ENCODE results near the gene SASH3.
"Not testable (repeated sequence)": the region's sequence is repeated elsewhere in the genome, so short reads cannot be mapped to it uniquely, and the experiment has no call there.

SASH3 gene

GRCh38 chrX:129779747-129780146 is at the start of gene SASH3:
SASH3 (plus strand) TSS chrX:129779949; CDS start chrX:129780098, 149 bp downstream.
- peak; percentile 33 to 37 for DNase-seq (ENCODE audit: low read depth in 1 of 2, low spot score in 1 of 2)

- DNase-seq (ENCODE audit: low read depth in 1 of 2, low spot score in 1 of 2) = no peak
Observed at GRCh38 chrX:129731228-129731627, 48.5 kb upstream of the SASH3 start.

DNA sequence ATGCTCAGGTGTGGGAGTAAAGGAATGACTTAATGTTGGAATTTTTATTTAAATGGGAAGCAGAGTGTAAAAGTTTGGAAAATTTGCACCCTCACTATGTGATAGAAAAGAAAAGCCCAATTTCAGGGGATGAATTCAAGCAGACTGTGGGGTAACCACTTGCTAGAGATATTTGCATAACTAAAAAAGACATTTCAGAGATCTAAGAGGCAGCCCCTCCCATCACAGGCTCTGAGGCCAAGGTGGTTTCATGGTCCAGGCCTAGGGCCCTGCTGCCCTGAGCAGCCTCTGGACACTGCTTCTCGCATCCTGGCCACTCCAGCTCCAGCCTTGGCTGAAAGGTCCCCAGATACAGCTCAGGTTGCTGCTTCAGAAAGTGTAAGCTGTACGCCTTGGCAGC is 46.9 kb upstream of the SASH3 start:
- DNase-seq (ENCODE audit: low read depth in 1 of 2, low spot score in 1 of 2) = no peak

DNA sequence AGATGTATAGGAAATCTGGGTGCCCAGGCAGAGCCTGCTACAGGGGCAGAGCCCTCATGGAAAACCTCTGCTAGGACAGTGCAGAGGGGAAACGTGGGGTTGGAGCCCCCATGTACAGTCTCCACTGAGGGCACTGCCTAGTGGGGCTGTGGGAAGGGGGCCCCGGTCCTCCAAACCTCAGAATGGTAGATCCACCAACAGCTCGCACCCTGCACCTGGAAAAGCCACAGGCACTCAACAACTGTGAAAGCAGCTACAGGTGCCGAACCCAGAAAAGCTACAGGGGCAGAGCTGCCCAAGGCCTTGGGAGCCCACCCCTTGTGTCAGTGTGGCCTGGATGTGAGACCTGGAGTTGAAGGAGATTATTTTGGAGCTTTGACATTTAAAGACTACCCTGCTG is 46.4 kb upstream of the SASH3 start:
- DNase-seq (ENCODE audit: low read depth in 1 of 2, low spot score in 1 of 2) = no peak

DNA sequence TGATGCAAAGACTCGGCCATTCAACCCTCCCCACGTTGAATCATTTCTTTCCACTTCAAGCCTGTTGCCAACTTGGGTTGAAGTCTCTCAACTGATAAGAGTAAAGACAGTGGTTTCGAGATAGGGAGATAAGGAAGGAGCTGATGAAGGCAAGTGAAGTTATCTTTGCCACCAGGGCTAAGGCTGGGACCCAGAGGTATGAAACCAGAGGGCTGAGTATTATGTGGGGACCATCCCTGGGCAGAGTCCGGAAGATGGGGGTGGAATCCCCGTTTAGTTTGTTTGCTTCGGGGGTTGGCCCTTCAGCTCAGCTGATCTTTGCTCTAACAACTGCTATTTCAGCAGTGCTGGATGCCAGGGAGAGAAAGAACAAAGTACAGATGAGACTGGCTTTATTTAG is 43.3 kb upstream of the SASH3 start:
- no peak for DNase-seq (ENCODE audit: low read depth in 1 of 2, low spot score in 1 of 2)

- DNase-seq (ENCODE audit: low read depth in 1 of 2, low spot score in 1 of 2) = no peak
Observed at GRCh38 chrX:129737916-129738315, 41.8 kb upstream of the SASH3 start.

DNA sequence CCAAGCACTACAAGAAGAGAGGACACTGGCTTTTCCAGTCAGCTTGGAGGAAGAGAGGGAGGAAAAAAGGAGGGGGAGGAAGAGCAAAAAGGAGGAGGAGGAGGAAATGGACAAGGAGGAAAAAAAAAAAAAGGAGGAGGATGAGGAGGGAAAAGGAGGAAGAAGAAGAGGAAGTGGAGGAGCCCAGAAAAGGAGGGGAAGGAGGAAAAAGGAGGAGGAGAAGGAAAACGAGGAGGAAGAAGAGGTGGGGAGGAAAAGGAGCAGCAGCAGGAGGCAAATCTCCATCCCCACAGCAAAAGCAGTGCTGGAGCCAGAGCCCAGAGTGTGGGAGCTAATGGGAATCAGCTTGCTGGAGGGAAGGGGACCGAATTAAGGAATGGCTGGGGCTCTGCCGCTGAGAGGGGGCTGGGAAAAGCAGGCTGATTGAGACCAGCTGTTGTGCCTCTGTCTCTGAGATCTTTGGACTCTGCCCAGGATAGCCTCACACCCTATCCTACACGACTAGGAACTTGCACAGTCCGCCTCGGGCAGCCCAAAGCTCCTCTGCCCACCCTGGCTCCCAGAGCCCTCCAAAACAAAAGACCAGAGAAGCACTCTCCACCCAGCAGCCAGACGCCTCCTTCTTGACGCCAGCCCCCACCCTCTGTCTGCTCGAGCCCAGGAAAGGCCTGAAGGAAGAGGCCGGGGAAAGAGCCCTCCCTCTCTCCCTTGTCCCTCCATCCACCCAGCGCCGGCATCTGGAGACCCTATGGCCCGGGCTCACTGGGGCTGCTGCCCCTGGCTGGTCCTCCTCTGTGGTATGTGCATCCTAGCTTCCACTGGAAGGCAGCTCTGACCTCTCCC is 41.1 kb upstream of the SASH3 start, which contains the start of gene XPNPEP2:
Gene XPNPEP2 (plus strand): TSS at position 514 of the 843 bp plus-strand sequence. CDS start 235 bp downstream, at position 749.
- DNase-seq (ENCODE audit: low read depth in 1 of 2, low spot score in 1 of 2) = no peak

DNA sequence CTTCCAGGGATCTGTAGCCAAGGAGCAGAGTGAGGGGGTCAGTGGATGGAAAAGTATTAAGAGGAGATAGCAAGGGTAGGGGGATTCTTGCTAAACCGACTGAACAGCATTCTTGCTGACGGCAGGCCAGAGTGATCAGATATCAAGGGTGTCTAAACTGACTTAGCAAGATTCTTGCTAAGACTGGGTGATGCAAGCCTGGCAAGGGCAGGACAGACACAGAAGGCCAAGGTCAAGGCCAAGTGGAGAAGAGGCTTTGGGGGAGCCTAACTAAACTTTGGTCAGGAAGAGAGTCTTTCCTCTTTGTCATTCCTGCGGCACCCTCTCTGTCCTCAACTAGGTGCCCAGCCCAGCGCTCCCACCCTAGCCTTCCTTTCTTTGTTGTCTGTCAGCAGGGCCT is 40.2 kb upstream of the SASH3 start:
- DNase-seq (ENCODE audit: low read depth in 1 of 2, low spot score in 1 of 2) = no peak

GRCh38 chrX:129741880-129742758 is 37.6 kb upstream of the SASH3 start:
- no peak for DNase-seq (ENCODE audit: low read depth in 1 of 2, low spot score in 1 of 2)

GRCh38 chrX:129742759-129743152 is 37.0 kb upstream of the SASH3 start:
- DNase-seq (ENCODE audit: low read depth in 1 of 2, low spot score in 1 of 2) = not testable (repeated sequence)

- DNase-seq (ENCODE audit: low read depth in 1 of 2, low spot score in 1 of 2) = no peak
Observed at GRCh38 chrX:129743821-129744220, 35.9 kb upstream of the SASH3 start.

GRCh38 chrX:129744861-129745321 is 34.9 kb upstream of the SASH3 start:
- no peak for DNase-seq (ENCODE audit: low read depth in 1 of 2, low spot score in 1 of 2)

DNA sequence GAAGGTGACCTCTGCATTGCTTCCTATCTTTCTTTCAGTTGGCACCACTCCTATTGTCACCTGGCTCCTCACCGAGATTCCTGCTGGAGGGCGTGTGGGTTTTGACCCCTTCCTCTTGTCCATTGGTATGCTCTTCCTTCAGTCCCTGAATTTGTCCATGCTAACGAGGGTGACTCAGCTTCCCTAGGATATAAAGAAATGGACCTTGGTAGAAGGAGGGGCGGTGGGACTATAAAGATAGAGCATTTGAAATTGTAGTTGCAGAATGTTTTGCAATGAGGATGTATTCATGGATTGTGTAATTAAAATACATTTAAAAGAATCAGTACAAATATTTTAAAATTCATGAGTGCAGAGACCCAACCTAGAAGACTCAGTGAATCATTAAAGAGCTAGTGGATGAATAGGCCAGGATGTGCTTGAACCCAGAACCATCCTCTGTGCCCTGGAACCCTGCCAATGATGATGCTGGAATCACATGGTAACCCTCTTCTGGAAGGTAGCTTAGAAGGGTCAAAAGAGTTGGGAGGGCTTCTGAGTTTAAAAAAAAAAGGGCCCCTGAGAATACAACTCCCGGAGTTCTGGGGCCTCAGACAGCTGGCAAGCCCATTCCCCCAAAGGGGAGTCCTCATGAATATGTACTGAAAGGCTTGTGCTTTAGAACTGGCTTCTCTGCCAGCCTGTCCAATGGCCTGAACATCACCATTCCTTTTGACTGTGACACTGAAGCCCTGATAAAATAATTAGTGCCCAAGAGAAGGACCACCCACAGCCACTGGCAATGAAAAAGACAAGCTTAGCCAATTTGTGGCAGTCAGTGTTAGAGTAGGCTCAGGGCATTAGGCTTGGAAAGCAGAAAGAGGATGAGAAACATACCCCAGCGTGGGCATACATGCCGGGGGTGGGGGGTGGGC is 32.9 kb upstream of the SASH3 start:
- DNase-seq (ENCODE audit: low read depth in 1 of 2, low spot score in 1 of 2) = no peak

GRCh38 chrX:129747533-129747932 is 32.2 kb upstream of the SASH3 start:
- DNase-seq (ENCODE audit: low read depth in 1 of 2, low spot score in 1 of 2) = no peak

- DNase-seq (ENCODE audit: low read depth in 1 of 2, low spot score in 1 of 2) = no peak
Observed at GRCh38 chrX:129748305-129748704, 31.4 kb upstream of the SASH3 start.

DNA sequence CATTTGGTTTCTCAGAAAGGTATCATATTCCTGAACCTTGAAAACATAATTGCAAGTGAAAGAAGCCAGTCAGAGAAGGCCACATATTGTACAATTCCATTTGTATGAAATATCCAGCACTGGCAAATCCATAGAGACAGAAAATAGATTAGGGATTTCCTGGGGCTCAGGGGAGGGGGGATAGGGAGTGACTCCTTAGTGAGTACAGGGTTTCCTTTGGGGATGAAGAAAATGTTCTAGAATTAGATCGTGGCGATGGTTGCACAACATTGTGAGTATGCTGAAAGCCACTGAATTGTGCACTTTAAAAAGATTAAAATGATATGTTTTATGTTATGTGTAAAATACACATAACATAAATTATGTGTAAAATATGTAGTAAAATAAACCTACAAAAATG is 30.7 kb upstream of the SASH3 start:
- no peak for DNase-seq (ENCODE audit: low read depth in 1 of 2, low spot score in 1 of 2)

DNA sequence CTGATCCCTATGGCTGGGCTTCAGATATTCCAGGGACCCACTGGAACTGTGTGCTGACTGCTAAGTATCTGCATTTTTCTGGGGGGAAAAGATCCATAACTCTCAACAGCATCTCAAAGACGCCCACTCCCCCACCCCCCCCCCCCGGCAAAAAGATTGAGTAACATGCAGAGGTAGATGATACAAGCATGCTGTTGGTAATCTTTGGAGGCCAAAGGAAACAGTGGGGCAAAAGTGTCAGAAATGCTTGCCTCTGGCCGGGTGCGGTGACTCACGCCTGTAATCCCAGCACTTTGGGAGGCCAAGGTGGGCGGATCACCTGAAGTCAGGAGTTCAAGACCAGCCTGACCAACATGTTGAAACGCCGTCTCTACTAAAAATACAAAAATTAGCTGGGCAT is 28.8 kb upstream of the SASH3 start:
- DNase-seq (ENCODE audit: low read depth in 1 of 2, low spot score in 1 of 2) = no peak

GRCh38 chrX:129754056-129755024 is 25.4 kb upstream of the SASH3 start:
- no peak for DNase-seq (ENCODE audit: low read depth in 1 of 2, low spot score in 1 of 2)

GRCh38 chrX:129755779-129756650 is 23.7 kb upstream of the SASH3 start:
- no peak for DNase-seq (ENCODE audit: low read depth in 1 of 2, low spot score in 1 of 2)
